Brain microvascular endothelial cell (primary cell): ENCODE measurements around the gene ATP5F1E.
"Not testable (repeated sequence)": the region's sequence is repeated elsewhere in the genome, so short reads cannot be mapped to it uniquely, and the experiment has no call there.

Experiments used
- DNase-seq: peaks from one replicate; pipeline ENCODE4 v3.0.0-alpha.2; 2020
- H3K27ac ChIP-seq: fragments of 250-450 bp; sonication (Bioruptor Pico); 2 replicates; pipeline ENCODE4 v1.5.1; 2020; ENCODE audit warnings: mild to moderate bottlenecking, moderate library complexity
- H3K27me3 ChIP-seq: fragments of 250-450 bp; sonication (Bioruptor Pico); replicated peaks from 2 replicates; pipeline ENCODE4 v1.5.1; 2020; ENCODE audit warnings: mild to moderate bottlenecking
- H3K36me3 ChIP-seq: fragments of 250-450 bp; sonication (Bioruptor Pico); replicated peaks from 2 replicates; pipeline ENCODE4 v1.5.1; 2020; ENCODE audit warnings: mild to moderate bottlenecking
- H3K4me3 ChIP-seq: 2 replicates; pipeline ENCODE4 v1.5.1; 2011; ENCODE audit warnings: low read depth, mild to moderate bottlenecking, control low read depth, low read length, moderate library complexity
- CTCF ChIP-seq: IDR thresholded peaks from 2 replicates; pipeline ENCODE4 v1.5.1; 2011; ENCODE audit warnings: low read depth, mild to moderate bottlenecking, moderate library complexity, low read length, control low read depth, inconsistent platforms; ENCODE audit errors: missing control alignments
- in situ Hi-C: cut with HindIII; loops from 2 replicates; pipeline ENCODE4 v1.10.0; 2017; ENCODE audit warnings: low sequenced_read_pairs, low pct_ligation_motif_present

The ATP5F1E gene

GRCh38 chr20:59013031-59013951 is 18.8 kb downstream of the ATP5F1E start:
- no peaks in the 10 kb centered on the region for H3K27me3 ChIP-seq
- no peak overlapping the region for H3K4me3 ChIP-seq
- TF ChIP-seq CTCF = no peak
- no peak for DNase-seq
- H3K27ac ChIP-seq = no peak overlapping the region
- no peaks in the 10 kb centered on the region for H3K36me3 ChIP-seq
- in situ Hi-C loops = no loop called here

DNA sequence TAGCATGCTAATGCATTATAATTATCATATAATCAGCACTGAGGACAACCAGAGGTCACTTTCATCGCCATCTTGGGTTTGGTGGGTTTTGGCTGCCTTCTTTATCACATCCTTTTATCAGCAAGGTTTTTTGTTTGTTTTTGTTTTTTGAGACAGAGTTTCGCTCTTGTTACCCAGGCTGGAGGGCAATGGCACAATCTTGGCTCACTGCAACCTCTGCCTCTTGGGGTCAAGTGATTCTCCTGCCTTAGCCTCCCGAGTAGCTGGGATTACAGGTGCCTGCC is 20.3 kb downstream of the ATP5F1E start:
- in situ Hi-C loops, H3K36me3 ChIP-seq, DNase-seq, H3K27me3 ChIP-seq, H3K4me3 ChIP-seq: not testable (repeated sequence)
- H3K27ac ChIP-seq = peak overlapping the region; percentile 74

- Histone ChIP-seq H3K27ac (peak overlapping the region; percentile 74), H3K36me3 (no peaks in the 10 kb centered on the region), H3K27me3 (no peaks in the 10 kb centered on the region), H3K4me3 (no peak overlapping the region)
- in situ Hi-C loops = no loop called here
- no peak for TF ChIP-seq CTCF
- DNase-seq = peak; percentile 93
Observed at GRCh38 chr20:59010995-59011873, 20.9 kb downstream of the ATP5F1E start.

DNA sequence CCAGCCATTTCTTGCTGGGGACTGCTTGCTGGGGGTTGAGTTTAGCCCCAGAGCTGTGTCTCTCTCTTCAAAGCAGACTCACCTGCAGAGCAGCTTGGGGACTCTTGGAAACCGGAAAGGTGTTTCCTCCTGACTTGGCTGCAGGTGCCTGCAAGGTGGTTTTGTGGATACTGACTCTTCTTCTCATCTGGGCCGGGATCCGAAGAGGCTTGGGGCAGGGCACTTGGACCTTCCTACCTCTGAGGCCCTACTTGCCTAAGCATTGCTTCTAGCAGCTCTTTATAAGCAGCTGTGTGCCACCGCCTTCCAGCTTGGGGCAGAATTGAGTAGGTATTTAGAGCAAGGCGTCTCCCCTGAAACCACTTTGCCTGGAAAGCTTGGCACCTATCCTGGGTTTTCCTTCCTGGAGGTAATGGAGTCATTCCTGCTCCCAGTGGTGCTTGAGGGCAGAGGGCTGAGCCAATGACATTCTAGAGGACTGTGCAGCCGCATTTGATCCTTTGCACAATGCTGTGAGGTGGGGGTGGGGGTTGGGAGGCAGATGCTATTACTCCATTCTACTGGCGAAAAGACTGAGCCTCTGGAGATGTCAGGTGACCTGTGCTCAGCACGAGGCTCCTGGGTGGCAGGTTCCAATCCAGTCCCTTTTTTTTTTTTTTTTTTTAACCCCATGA is 21.7 kb downstream of the ATP5F1E start:
- DNase-seq = no peak
- Histone ChIP-seq H3K27ac (peak overlapping the region; percentile 74), H3K27me3 (no peaks in the 10 kb centered on the region), H3K4me3 (no peak overlapping the region), H3K36me3 (no peaks in the 10 kb centered on the region)
- TF ChIP-seq CTCF = no peak
- in situ Hi-C loops = no loop called here

DNA sequence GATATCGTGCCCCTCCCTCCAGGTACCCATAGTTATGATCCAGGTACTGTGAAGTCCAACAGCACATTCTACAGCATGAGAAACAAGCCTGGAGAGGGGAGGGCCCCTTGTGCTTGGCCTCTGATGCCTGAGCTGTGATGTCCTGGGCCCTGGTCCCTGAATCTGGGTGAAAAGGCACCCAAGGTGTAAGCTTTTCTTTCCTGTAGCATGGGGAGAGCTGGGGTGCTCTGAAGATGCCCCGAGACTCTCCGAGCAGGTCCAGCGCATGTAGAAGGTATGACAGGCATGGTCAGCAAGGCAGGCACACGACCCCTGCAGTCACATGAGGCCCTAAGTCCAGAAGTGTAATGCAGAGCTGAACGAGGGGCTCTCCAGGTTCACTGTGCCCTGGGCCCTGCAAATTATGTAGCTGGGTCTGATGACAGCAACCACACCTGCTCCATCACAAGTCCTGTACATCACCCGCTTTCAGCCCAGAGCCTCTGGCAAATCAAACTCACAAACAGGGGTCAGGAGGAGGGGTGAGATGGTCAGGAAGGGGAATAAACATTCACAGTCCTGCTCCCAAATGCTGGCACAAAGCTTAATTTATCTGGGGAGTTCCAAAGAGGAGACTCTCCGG is 23.3 kb downstream of the ATP5F1E start:
- Histone ChIP-seq H3K36me3 (no peaks in the 10 kb centered on the region), H3K4me3 (no peak overlapping the region), H3K27me3 (no peaks in the 10 kb centered on the region), H3K27ac (no peak overlapping the region)
- no peak for DNase-seq
- in situ Hi-C loops = no loop called here
- no peak for TF ChIP-seq CTCF
